Uterus (tissue), 4 donors: ENCODE results near the gene ANXA3. TPM values are rescaled to one million over a fixed set of nuclear protein-coding genes. Genes with fewer than 3 reads are reported as not detected.

Source experiments
- DNase-seq, 2 donors: peaks; one replicate each; pipeline ENCODE4 v3.0.0-alpha.2; 2019 to 2020
- H3K27ac ChIP-seq, 2 donors: fragments of 200-600 bp; sonication (generic); 1 replicate in 1 of 2; 2 replicates in 1 of 2; pipeline ENCODE4 v1.5.1; 2016 to 2018
- H3K27me3 ChIP-seq, 2 donors: fragments of 200-600 bp; sonication (generic); one replicate each; pipeline ENCODE4 v1.5.1; 2018 to 2019; ENCODE audit warnings: control low read depth in 1 of 2
- H3K36me3 ChIP-seq, 2 donors: fragments of 200-600 bp; sonication (generic); one replicate each; pipeline ENCODE4 v1.5.1; 2019; ENCODE audit warnings: control low read depth in 1 of 2
- H3K4me1 ChIP-seq, 2 donors: fragments of 200-600 bp; sonication (generic); one replicate each; pipeline ENCODE4 v1.5.1; 2018 to 2019; ENCODE audit warnings: control low read depth in 1 of 2
- H3K4me3 ChIP-seq, 2 donors: fragments of 200-600 bp; sonication (generic); 1 replicate in 1 of 2; 2 replicates in 1 of 2; pipeline ENCODE4 v1.5.1; 2018 to 2019; ENCODE audit warnings: mild to moderate bottlenecking in 1 of 2
- H3K9me3 ChIP-seq, 2 donors: fragments of 200-600 bp; sonication (generic); one replicate each; pipeline ENCODE4 v1.5.1; 2019; ENCODE audit warnings: control low read depth in 1 of 2
- POLR2A ChIP-seq, 2 donors: fragments of 450-650 bp; IDR thresholded peaks; one replicate each; pipeline ENCODE4 v1.6.1; 2016; ENCODE audit warnings: antibody characterized with exemption in 2 of 2, mild to moderate bottlenecking in 1 of 2, moderate library complexity in 1 of 2
- intact Hi-C: fragments of 100-400 bp; cut with DNase I; formaldehyde crosslinking; loops from one replicate; pipeline ENCODE4 v1.15.1; 2023; ENCODE audit warnings: low total_unique reads
- total RNA-seq, 4 donors: library from RNA; depleted of rRNA in 3 of 4; stranded (reverse); fragments of >200 nt in 3 of 4; gene quantifications; one replicate each; pipeline versions ENCODE4 v1.1.0 to v1.2.4, GENCODE V29; 2014 to 2023
- TF ChIP-seq, protein P1 (sequence below), 4 experiments: fragments of 200-600 bp in 2 of 4; fragments of 450-650 bp in 2 of 4; sonication (generic) in 2 of 4; IDR thresholded peaks; one replicate each; pipeline ENCODE4 v1.5.1; 2016 to 2019; ENCODE audit warnings: antibody characterized with exemption in 4 of 4, mild to moderate bottlenecking in 2 of 4, moderate library complexity in 1 of 4
- donor health status: DM: yes; HTN: yes; CAD: no.

The ANXA3 gene
- total RNA-seq, 4 donors from 2014 or later = 13.6 to 243 (median 23.4) TPM

DNA sequence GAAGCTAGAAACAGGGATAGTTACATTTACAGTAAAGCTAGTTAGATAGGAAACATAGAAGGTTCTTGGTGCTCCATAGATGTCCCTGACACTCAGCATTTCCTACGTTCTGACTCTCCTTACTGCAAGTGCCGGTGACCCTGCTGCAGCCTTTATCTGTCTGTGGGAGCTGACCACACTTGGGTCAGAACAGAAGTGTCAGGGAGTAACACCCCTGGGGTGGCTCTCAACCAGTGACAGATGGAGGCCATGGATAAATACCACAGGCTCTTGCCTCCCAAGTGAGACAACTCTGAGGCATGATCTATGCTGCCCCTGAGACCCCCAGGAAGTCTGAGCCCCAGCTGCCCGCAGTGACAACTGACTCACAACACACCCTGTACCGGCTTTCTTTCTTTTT lies 69.8 kb downstream of the ANXA3 start:
- DNase-seq = no peak
- H3K27me3 ChIP-seq = no peaks in the 10 kb centered on the region
- H3K9me3 ChIP-seq = no peaks in the 10 kb centered on the region
- intact Hi-C loops = no loop called here
- no peak overlapping the region for H3K27ac ChIP-seq
- no peaks in the 10 kb centered on the region for H3K4me1 ChIP-seq
- no peaks in the 10 kb centered on the region for H3K36me3 ChIP-seq
- TF ChIP-seq, protein P1, sequence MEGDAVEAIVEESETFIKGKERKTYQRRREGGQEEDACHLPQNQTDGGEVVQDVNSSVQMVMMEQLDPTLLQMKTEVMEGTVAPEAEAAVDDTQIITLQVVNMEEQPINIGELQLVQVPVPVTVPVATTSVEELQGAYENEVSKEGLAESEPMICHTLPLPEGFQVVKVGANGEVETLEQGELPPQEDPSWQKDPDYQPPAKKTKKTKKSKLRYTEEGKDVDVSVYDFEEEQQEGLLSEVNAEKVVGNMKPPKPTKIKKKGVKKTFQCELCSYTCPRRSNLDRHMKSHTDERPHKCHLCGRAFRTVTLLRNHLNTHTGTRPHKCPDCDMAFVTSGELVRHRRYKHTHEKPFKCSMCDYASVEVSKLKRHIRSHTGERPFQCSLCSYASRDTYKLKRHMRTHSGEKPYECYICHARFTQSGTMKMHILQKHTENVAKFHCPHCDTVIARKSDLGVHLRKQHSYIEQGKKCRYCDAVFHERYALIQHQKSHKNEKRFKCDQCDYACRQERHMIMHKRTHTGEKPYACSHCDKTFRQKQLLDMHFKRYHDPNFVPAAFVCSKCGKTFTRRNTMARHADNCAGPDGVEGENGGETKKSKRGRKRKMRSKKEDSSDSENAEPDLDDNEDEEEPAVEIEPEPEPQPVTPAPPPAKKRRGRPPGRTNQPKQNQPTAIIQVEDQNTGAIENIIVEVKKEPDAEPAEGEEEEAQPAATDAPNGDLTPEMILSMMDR (IDR thresholded peaks at IDR 0.05) = no peak
- TF ChIP-seq POLR2A (IDR thresholded peaks at IDR 0.05) = no peak
- no peak overlapping the region for H3K4me3 ChIP-seq

DNA sequence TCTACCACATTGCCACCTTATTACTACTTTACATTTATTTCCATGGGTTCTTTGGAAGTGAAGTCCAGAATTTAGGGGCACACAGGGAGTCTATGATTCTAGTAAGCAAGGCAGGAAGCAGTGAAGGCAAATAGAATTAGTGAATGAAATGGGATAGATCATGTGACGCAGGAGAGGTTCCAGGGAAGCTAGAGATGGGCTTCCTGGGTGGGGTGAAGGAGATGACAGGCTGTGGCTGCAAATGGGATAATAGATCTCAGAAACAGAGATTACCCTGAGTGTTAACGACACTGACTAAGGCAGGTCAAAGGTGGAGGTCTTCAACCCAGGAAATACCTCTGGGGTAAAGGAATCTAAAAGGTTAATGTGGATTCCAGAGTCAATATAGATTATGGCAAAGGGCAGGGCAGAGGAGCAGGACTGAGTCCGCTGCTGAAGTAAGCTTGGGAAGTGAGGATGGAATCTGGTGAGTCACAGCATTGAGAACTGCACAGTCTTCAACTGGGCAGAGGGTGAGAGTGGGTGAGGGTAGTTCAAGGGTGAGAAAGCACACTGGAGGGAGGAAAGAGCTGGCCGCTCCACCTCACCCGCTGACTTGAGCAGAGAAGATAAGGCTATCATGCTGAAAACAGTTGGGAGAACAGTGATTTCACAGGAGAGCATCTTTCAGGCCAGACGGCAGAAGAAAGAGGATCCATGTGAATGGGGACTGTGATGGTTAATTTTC lies 70.8 kb downstream of the ANXA3 start:
- TF ChIP-seq, protein P1 (IDR thresholded peaks at IDR 0.05) = no peak
- no peak for TF ChIP-seq POLR2A (IDR thresholded peaks at IDR 0.05)
- intact Hi-C loops = no loop called here
- no peaks in the 10 kb centered on the region for H3K4me1 ChIP-seq
- no peak for DNase-seq
- no peaks in the 10 kb centered on the region for H3K36me3 ChIP-seq
- no peaks in the 10 kb centered on the region for H3K9me3 ChIP-seq
- H3K27me3 ChIP-seq = no peaks in the 10 kb centered on the region
- no peak overlapping the region for H3K27ac ChIP-seq
- H3K4me3 ChIP-seq = no peak overlapping the region

DNA sequence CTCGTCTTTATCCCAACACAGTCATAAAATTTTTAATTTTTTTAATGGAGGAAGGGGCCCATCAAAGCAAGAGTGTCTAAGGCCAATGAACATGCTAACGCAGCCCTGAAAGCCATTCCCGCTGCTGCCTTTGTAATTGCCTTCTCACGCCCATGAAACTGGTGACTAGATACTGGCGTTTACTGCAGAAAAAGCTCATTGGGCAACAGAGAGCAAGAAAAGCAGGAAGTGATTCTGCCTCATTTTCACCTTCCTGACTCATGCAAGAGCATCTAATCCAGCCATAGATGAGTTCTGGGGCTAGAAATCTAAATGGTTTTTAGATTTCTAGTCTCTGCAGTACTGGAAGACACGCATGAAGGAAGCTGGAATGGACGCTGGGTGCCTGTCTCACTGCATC lies 72.5 kb downstream of the ANXA3 start:
- H3K4me1 ChIP-seq = no peaks in the 10 kb centered on the region
- H3K27ac ChIP-seq = no peak overlapping the region
- intact Hi-C loops = no loop called here
- H3K36me3 ChIP-seq = no peaks in the 10 kb centered on the region
- H3K4me3 ChIP-seq = no peak overlapping the region
- DNase-seq = no peak
- TF ChIP-seq, protein P1 (IDR thresholded peaks at IDR 0.05) = no peak
- no peak for TF ChIP-seq POLR2A (IDR thresholded peaks at IDR 0.05)
- H3K27me3 ChIP-seq = no peaks in the 10 kb centered on the region
- H3K9me3 ChIP-seq = no peaks in the 10 kb centered on the region

DNA sequence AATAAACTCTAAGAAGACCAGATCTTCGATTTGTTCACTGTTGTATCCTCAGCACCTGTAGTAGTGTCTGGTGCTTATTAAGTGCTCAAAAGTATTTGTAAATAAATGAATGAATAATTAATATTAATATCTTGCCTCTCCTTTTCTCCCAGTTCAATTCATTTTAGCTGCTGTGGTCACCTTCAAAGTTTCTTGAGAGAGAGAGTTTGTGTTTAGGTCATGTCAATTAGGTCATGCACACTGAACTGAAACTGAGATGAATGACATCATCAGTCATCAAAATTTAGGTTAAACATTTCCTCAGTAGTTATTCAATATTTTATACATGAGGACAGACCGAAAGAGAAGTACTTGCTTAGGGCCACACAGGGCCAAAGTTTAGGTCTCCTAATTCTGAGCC lies 73.5 kb downstream of the ANXA3 start:
- intact Hi-C loops = no loop called here
- Histone ChIP-seq H3K4me3 (no peak overlapping the region), H3K4me1 (no peaks in the 10 kb centered on the region), H3K36me3 (no peaks in the 10 kb centered on the region), H3K27me3 (no peaks in the 10 kb centered on the region), H3K27ac (no peak overlapping the region), H3K9me3 (no peaks in the 10 kb centered on the region)
- no peak for TF ChIP-seq POLR2A (IDR thresholded peaks at IDR 0.05)
- TF ChIP-seq, protein P1 (IDR thresholded peaks at IDR 0.05) = no peak
- DNase-seq = no peak

DNA sequence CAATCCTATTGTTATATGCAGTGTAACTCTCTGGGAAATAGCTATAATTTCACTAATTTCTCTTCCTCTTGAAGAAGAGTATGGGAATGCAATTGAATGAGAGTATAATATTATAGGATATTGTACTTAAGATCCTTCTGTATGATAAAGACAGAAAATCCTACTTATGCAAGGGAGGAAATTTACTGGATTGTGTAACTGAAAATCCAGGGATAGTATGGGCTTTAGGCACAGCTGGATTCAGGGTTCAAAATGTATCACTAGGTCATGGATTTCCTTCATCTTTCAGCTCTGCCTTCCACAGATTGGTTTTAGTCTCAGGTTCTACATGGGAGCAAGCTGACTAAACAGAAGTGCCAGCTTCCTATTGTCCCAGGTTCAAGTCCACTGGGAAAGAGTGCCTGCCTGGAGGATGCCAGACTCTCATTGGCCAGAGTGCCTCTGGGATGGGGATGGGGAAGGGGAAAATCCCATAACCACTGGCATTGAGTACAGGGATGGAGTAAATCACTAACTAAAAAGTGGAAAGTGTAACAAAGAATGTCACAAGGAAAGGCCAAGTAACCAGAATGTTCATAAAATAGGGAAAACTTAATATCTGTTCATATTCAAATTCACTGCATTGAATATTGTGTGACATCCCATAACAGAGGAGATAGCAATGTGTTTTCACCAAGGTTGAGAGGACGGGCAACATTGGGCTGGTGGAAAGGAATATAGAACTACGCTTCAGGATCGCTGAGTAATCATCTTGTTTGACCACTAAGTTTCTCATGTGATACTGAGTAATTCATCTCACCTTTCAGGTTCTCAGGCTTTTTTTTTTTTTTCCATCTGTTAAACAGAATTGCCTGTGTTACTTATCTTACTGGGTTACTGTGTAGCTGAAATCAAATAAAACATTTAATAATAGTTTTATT lies 75.7 kb downstream of the ANXA3 start:
- no peaks in the 10 kb centered on the region for H3K27me3 ChIP-seq
- no peak for TF ChIP-seq POLR2A (IDR thresholded peaks at IDR 0.05)
- TF ChIP-seq, protein P1 (IDR thresholded peaks at IDR 0.05) = no peak
- H3K4me1 ChIP-seq = no peaks in the 10 kb centered on the region
- no peak overlapping the region for H3K4me3 ChIP-seq
- no peak overlapping the region for H3K27ac ChIP-seq
- DNase-seq = no peak
- intact Hi-C loops = no loop called here
- no peaks in the 10 kb centered on the region for H3K36me3 ChIP-seq
- no peaks in the 10 kb centered on the region for H3K9me3 ChIP-seq
